ENCODE data around the gene SPTBN1.

GRCh38 chr2:54638103-54638502 is 182.0 kb downstream of the SPTBN1 start:
- no peak for TF ChIP-seq CTCF (IDR thresholded peaks at IDR 0.05)
- no peak for TF ChIP-seq POLR2A (IDR thresholded peaks at IDR 0.05)
